Astrocyte (in vitro differentiated cells and primary cell): ENCODE results near the gene LMO7. TPM values are rescaled to one million over a fixed set of nuclear protein-coding genes. Genes with fewer than 3 reads are reported as not detected.
A peak's percentile ranks its signal among the peaks of the same experiment; 100 is the strongest.

Source experiments
- DNase-seq: peaks from one replicate; pipeline ENCODE4 v3.0.0-alpha.2; 2010; ENCODE audit warnings: low read depth
- FAIRE-seq: peaks from 2 replicates; lab custom pipeline; 2011; peaks lifted over from hg19 to GRCh38; lab: Jason Lieb, UNC
- H2AFZ ChIP-seq: 2 replicates; pipeline ENCODE4 v1.6.0; 2012; ENCODE audit warnings: low read depth, low read length, inconsistent platforms
- H3K27ac ChIP-seq: 2 replicates; pipeline ENCODE4 v1.5.1; 2011; ENCODE audit warnings: low read depth, low read length, inconsistent platforms
- H3K27me3 ChIP-seq: 2 replicates; pipeline ENCODE4 v1.6.0; 2011; ENCODE audit warnings: low read length, inconsistent platforms; ENCODE audit not compliant: insufficient read depth
- H3K36me3 ChIP-seq: 2 replicates; pipeline ENCODE4 v1.5.1; 2011; ENCODE audit warnings: low read length, inconsistent platforms; ENCODE audit not compliant: insufficient read depth
- H3K4me1 ChIP-seq: 2 replicates; pipeline ENCODE4 v1.5.1; 2011; ENCODE audit warnings: low read length, inconsistent platforms; ENCODE audit not compliant: insufficient read depth
- H3K4me2 ChIP-seq: 2 replicates; pipeline ENCODE4 v1.6.0; 2012; ENCODE audit warnings: low read length, inconsistent platforms
- H3K4me3 ChIP-seq: 2 replicates; pipeline ENCODE4 v1.5.1; 2011; ENCODE audit warnings: low read depth, mild to moderate bottlenecking, low read length, inconsistent platforms; ENCODE audit not compliant: insufficient read depth
- H3K79me2 ChIP-seq: 2 replicates; pipeline ENCODE4 v1.6.0; 2012; ENCODE audit warnings: mild to moderate bottlenecking, low read length, inconsistent platforms; ENCODE audit not compliant: insufficient read depth
- H3K9ac ChIP-seq: 2 replicates; pipeline ENCODE4 v1.6.0; 2012; ENCODE audit warnings: mild to moderate bottlenecking, low read length, inconsistent platforms
- H3K9me3 ChIP-seq: 2 replicates; pipeline ENCODE4 v1.5.1; 2012; ENCODE audit warnings: low read depth, mild to moderate bottlenecking, low read length, inconsistent platforms; ENCODE audit not compliant: insufficient read depth
- H4K20me1 ChIP-seq: 2 replicates; pipeline ENCODE4 v1.6.0; 2012; ENCODE audit warnings: low read length, inconsistent platforms; ENCODE audit not compliant: insufficient read depth
- H3K27ac Mint-ChIP-seq: one replicate; pipeline ENCODE4 v1.8.0; 2021; ENCODE audit warnings: mild to moderate bottlenecking, mixed read lengths; ENCODE audit not compliant: unreplicated experiment
- H3K27me3 Mint-ChIP-seq: one replicate; pipeline ENCODE4 v1.8.0; 2021; ENCODE audit warnings: low read depth, mixed read lengths; ENCODE audit not compliant: unreplicated experiment
- H3K36me3 Mint-ChIP-seq: one replicate; pipeline ENCODE4 v1.8.0; 2021; ENCODE audit warnings: low read depth, mixed read lengths; ENCODE audit not compliant: unreplicated experiment
- H3K4me1 Mint-ChIP-seq: one replicate; pipeline ENCODE4 v1.8.0; 2021; ENCODE audit warnings: low read depth, mixed read lengths; ENCODE audit not compliant: unreplicated experiment
- H3K4me3 Mint-ChIP-seq: one replicate; pipeline ENCODE4 v1.8.0; 2021; ENCODE audit warnings: mild to moderate bottlenecking, moderate library complexity, mixed read lengths; ENCODE audit not compliant: unreplicated experiment
- H3K9me3 Mint-ChIP-seq: one replicate; pipeline ENCODE4 v1.8.0; 2021; ENCODE audit warnings: mild to moderate bottlenecking, mixed read lengths; ENCODE audit not compliant: unreplicated experiment
- EZH2 ChIP-seq: IDR thresholded peaks from 2 replicates; pipeline ENCODE4 v1.6.1; 2012; ENCODE audit warnings: mild to moderate bottlenecking, low read length, inconsistent platforms; ENCODE audit not compliant: insufficient read depth
- total RNA-seq: library from RNA; stranded (reverse); gene quantifications from 2 replicates; pipeline ENCODE4 v1.2.1, GENCODE V29; 2021
- TF ChIP-seq, protein P1 (sequence below): IDR thresholded peaks from 2 replicates; pipeline ENCODE4 v1.5.1; 2011; ENCODE audit warnings: low read depth, mild to moderate bottlenecking, inconsistent platforms, low read length, moderate library complexity; ENCODE audit not compliant: insufficient read depth

LMO7 gene
- total RNA-seq, 1 donor from 2014 or later: 52.2 TPM

DNA sequence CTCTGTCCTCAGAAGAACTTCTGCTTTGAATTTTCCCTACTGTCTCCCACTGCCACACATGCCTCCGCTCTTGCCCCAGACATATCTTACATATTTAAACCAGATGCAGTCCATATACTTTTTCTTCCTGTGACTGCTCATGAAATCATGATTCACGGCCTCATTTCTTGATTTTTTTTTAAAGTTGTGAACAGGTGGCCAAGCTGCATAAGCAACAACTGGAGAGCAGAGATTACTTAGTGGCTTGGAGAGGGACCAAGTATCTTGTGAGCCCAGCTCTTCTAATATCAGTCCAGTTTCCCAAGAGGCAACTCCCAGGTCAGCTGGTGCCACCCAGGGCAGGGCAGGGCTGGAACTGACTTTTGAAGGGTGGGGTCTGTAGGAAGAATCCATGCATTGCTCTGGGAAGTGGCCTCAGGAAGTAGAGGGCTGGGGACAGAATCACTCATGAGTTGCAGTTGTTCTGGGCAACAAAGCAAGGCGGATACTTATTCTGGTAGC, 152.4 kb downstream of the LMO7 start:
- no peak overlapping the region for H3K4me3 ChIP-seq
- peaks cover 10% of the 10 kb centered on the region for H3K4me1 Mint-ChIP-seq
- H3K79me2 ChIP-seq: peaks cover 99% of the 10 kb centered on the region
- no peak overlapping the region for H3K9ac ChIP-seq
- H3K9me3 ChIP-seq: no peaks in the 10 kb centered on the region
- H3K36me3 ChIP-seq: no peaks in the 10 kb centered on the region
- no peaks in the 10 kb centered on the region for H3K9me3 Mint-ChIP-seq
- no peaks in the 10 kb centered on the region for H3K27me3 Mint-ChIP-seq
- peaks cover 24% of the 10 kb centered on the region for H3K4me1 ChIP-seq
- H3K27me3 ChIP-seq: no peaks in the 10 kb centered on the region
- no peak for FAIRE-seq
- no peak overlapping the region for H3K27ac ChIP-seq
- no peak for TF ChIP-seq EZH2
- TF ChIP-seq, protein P1, sequence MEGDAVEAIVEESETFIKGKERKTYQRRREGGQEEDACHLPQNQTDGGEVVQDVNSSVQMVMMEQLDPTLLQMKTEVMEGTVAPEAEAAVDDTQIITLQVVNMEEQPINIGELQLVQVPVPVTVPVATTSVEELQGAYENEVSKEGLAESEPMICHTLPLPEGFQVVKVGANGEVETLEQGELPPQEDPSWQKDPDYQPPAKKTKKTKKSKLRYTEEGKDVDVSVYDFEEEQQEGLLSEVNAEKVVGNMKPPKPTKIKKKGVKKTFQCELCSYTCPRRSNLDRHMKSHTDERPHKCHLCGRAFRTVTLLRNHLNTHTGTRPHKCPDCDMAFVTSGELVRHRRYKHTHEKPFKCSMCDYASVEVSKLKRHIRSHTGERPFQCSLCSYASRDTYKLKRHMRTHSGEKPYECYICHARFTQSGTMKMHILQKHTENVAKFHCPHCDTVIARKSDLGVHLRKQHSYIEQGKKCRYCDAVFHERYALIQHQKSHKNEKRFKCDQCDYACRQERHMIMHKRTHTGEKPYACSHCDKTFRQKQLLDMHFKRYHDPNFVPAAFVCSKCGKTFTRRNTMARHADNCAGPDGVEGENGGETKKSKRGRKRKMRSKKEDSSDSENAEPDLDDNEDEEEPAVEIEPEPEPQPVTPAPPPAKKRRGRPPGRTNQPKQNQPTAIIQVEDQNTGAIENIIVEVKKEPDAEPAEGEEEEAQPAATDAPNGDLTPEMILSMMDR: no peak
- peak overlapping the region; percentile 29 for H3K4me2 ChIP-seq
- H3K27ac Mint-ChIP-seq: no peak overlapping the region
- no peaks in the 10 kb centered on the region for H3K36me3 Mint-ChIP-seq
- H4K20me1 ChIP-seq: peaks cover 74% of the 10 kb centered on the region
- no peak overlapping the region for H3K4me3 Mint-ChIP-seq
- peak; percentile 92 for DNase-seq
- no peak overlapping the region for H2AFZ ChIP-seq

DNA sequence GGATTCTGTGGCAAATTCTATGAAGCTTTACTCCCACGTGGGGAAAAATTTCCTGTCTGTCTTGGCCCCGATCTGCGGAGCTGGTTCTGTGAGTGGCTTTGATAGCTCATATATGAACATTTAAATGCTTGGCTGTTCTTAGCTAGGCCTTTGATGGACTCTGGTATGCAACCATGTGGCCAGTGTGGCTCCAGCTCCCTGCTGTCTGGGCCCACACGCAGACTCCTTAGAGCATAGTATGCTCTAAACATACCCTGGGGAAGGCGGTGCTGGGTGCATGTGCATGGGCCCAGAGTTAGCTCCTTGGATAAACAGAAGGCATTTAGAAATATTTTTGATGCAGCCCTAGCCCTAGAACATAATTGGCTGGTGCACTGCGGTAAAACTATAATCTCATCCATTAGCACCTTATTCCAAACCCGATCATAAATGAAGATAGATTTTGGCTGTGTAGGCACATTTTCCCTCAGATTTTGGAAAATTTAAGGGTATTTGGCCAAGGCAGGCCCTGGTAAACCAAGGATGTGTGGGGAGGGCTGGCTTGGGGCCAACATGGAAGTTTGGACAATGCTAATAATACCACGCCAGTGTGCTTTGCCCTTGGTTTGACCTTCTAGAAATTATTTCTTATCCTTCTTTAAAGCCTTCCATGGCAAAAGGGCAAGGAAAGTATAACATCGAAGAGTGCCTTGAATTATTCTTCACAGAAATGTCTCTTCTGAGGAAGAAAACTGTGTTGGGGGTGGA, 153.5 kb downstream of the LMO7 start:
- no peak for DNase-seq
- H3K79me2 ChIP-seq: peaks cover 99% of the 10 kb centered on the region
- peaks cover 72% of the 10 kb centered on the region for H4K20me1 ChIP-seq
- H3K27me3 ChIP-seq: no peaks in the 10 kb centered on the region
- Mint-ChIP-seq H3K27ac (no peak overlapping the region), H3K9me3 (no peaks in the 10 kb centered on the region), H3K36me3 (no peaks in the 10 kb centered on the region), H3K4me3 (no peak overlapping the region), H3K27me3 (no peaks in the 10 kb centered on the region), H3K4me1 (peaks cover 10% of the 10 kb centered on the region)
- no peak for FAIRE-seq
- no peak overlapping the region for H3K9ac ChIP-seq
- H3K27ac ChIP-seq: peak overlapping the region; percentile 34
- H2AFZ ChIP-seq: no peak overlapping the region
- TF ChIP-seq, protein P1: no peak
- TF ChIP-seq EZH2: no peak
- H3K4me2 ChIP-seq: peak overlapping the region; percentile 29
- no peaks in the 10 kb centered on the region for H3K9me3 ChIP-seq
- H3K4me3 ChIP-seq: no peak overlapping the region
- H3K36me3 ChIP-seq: no peaks in the 10 kb centered on the region
- peaks cover 24% of the 10 kb centered on the region for H3K4me1 ChIP-seq
